GM21390 (cell line): ENCODE measurements around the gene TNNC2.

ENCODE experiments used
- ATAC-seq: cut with Tn5 transposase; IDR thresholded peaks from one replicate; pipeline ENCODE4 v1.9.1; 2021; ENCODE audit not compliant: unreplicated experiment

Gene TNNC2

DNA sequence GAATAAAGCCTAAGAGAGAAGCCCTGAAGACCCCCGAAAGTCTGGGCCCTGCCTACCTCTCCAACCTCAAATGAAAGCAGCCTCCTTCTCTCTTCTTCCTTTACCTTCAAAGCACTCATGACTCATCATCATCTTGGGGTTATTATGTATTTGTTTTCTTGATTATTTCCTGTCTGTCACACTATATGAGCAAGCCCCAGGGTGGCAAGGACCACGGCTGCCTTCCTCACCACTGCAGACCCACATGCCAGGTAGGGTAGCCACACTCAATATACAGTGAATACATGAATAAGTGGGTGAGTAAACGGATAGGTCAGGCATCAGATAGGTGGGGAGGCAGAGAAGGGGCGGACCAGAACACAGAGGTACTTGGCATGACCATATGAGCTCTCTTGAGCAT lies 44.2 kb downstream of the TNNC2 start:
- no peak for ATAC-seq

DNA sequence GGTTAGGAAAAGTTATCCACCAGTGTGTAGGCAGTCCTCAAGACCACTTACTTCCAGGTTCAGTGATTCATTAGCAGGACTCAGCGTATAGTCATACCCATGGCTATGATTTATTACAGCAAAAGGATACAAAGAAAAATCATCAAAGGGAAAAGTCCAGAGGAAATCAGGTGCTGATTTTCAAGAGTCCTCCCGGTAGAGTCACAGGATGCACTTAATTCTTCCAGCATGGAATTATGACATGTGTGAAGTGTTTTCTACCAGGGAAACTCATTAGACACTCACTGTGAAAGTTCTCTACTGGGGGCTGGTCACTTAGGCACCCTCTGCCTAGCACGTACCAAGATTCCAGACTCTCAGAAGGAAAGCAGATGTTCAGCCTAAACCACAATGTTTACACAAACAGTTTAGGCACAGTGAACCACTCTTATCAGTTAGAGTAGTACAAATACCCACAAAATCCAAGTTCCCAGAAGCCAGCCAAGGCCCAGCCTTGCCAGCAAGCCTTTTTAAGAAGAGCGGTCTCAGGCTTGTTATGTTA lies 45.7 kb downstream of the TNNC2 start:
- ATAC-seq, result no peak

DNA sequence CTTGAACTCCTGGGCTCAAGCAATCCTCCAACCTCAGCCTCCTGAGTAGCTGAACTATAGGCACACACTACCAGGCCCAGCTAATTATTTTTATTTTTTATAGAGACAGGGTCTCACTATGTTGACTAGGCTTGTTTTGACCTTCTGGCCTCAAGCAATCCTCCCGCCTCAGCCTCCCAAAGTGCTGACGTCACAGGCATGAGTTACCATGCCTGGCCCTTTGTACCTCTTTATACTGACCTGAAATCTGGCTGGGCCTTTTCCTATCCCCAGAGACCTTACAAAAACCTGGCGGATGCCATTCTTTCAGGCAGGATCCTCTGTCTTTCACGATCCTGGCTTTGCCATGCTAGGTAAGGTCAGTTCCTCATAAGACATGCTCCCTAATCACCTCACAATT lies 47.0 kb downstream of the TNNC2 start:
- ATAC-seq, result no peak

DNA sequence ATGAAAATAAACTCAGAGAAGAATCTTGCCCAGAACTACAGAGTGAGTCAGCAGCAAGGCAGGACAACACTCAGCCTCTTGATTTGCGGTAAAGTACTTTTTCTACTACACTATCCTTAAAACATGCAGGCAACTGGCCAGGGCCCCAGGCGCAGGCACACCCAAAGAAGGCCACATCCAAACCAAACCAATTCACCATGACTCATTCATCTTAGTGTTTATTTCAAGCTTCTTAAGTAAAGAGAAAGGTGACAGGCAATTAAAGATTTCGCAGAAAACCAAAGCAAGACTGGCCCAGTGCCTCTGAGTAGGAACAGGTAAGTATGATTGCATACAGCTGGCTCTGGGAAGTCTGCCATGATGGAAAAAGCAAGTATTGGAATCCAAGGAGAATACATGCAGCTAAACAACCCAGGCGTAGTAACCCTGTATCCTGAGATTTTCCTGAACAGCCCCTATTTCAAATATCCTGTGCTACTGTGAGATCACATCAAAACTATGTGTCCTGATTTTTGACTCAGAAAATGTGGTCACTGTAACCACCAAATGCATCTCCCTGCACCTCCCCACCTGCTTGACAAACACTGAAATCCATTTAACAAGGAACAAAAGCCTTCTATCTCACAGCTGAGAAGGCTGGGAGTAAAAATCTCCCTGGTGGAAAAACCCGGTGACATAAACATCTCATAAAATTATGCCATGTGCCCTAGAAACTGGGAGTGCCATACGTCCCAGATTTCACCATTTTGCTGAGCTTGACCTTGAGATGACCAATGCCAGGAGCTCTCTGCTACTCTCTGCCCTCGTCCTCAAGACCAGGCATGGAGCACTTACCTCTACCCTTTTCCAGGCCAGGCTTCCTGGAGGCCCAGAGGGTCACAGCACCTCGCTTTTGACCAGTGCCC lies 47.8 kb downstream of the TNNC2 start:
- no peak for ATAC-seq

DNA sequence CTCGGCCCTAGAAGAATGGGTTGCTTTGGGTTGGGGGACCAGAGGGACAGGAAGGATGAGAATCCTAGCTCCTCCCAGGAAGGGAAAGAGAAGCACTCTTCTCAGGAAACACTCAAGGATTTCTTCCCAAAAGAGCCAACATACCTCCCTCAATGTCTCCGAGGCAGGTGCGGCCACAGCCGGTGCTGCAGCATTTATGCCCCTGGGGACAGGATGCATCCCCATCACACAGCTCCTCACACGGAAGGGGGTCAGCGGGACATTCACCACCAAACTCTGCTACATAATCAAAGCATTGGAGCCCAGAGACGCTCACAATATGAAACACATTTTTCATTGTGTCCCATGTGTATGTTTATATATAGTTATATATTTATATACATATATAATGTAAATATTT lies 50.2 kb downstream of the TNNC2 start:
- ATAC-seq, result no peak

DNA sequence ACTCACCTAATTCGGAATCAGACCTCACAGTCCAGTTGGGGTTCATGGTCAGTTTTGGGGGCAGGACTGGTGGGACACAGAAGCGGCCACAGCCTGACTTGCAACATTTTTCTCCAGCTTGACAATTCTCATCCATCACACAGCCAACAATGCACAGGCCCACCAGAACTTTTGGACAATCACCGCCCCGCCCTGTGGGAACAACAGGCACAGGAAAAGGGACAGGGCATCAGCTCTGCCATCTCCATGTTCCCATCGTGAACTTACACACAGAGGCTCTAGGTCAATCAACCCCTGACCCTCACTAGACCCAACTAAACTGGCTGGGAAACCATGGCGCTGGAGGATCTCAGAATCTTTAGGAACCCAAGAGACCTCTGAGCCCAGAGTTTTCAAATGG lies 51.7 kb downstream of the TNNC2 start:
- no peak for ATAC-seq

DNA sequence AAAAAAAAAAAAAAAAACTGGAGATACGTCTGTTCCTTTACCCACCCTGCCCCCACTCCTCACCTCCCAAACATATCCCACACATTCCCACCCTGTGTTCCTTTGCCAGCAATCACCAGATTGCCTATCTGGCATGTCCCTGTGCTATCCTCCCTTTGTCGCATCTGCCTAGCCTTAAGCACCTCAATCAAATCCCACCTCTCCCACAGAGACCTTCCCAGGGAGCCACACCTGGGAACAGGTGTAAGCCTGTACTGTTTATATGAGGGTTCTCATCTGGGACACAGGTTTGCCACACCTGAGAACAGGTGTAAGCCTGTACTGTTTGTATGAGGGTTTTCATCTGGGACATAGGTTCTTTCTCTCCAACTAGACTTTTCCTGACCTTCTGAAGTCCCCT lies 52.2 kb downstream of the TNNC2 start:
- no peak for ATAC-seq
